Measurements from ENCODE around the gene PSMC3. TPM values are rescaled to one million over a fixed set of nuclear protein-coding genes. Genes with fewer than 3 reads are reported as not detected.

The PSMC3 gene
- total and polyA plus RNA-seq, 9 of the 15 experiments (the other 6 are each of a cell fraction or from before 2014, with no cell fraction given) = 44.3 to 324 (median 240) TPM

DNA sequence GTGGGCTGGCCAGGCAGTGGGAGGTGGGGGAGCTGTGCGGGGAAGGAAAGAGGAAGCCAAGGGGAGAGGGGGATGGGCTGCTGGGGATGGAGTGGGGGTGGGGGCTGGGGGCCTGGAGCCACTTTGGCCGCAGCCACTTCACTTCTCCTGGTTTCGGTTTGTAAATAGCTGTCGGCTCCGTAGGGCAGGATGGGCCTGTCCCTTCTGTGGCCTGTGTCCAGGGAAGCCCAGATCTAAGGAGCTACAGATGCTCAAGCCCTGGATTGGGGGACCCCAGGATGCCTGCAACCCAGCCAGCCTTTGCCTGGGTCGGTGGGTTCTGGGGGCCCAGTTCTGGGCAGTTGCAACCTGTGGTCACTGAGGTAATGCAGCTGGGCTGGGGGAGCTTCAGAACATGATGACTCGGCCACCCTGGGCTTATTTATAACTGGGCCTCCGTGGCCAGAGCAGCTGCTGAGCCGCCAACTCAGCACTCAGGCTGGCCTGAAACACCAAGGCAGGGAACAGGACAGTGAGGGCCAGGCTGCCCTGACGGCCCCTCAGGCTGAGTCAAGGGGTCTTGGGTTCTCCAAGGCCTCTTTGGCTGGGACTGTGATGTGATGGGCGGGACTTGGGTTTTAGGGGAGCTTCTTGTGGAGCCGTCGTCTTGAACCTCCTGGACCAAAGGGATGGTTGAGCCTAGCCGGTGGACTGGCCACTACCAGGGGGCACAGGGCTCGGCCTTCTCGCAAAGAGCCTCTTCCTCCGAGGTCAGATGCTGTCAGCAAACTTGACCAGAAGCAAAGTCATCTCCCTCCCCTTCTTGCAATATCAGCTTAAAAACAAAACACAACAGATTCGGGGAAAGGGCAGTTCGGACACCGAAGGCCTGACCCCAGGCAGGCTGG is 32.8 kb downstream of the PSMC3 start (continued):
- no peak for TF ChIP-seq TSC22D4 (tag; IDR thresholded peaks at IDR 0.05)
- TF ChIP-seq PHF21A (IDR thresholded peaks at IDR 0.05; ENCODE audit: borderline replicate concordance, low read depth) = no peak
- TF ChIP-seq EWSR1 (IDR thresholded peaks at IDR 0.05; ENCODE audit: borderline replicate concordance, low read depth, partially characterized antibody) = no peak
- TF ChIP-seq, protein P1, sequence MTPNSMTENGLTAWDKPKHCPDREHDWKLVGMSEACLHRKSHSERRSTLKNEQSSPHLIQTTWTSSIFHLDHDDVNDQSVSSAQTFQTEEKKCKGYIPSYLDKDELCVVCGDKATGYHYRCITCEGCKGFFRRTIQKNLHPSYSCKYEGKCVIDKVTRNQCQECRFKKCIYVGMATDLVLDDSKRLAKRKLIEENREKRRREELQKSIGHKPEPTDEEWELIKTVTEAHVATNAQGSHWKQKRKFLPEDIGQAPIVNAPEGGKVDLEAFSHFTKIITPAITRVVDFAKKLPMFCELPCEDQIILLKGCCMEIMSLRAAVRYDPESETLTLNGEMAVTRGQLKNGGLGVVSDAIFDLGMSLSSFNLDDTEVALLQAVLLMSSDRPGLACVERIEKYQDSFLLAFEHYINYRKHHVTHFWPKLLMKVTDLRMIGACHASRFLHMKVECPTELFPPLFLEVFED (CRISPR knock-in tag; conservative IDR thresholded peaks at IDR 0.05) = no peak
- TF ChIP-seq, protein P2, sequence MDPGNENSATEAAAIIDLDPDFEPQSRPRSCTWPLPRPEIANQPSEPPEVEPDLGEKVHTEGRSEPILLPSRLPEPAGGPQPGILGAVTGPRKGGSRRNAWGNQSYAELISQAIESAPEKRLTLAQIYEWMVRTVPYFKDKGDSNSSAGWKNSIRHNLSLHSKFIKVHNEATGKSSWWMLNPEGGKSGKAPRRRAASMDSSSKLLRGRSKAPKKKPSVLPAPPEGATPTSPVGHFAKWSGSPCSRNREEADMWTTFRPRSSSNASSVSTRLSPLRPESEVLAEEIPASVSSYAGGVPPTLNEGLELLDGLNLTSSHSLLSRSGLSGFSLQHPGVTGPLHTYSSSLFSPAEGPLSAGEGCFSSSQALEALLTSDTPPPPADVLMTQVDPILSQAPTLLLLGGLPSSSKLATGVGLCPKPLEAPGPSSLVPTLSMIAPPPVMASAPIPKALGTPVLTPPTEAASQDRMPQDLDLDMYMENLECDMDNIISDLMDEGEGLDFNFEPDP (CRISPR knock-in tag; IDR thresholded peaks at IDR 0.05) = no peak
- no peak for TF ChIP-seq TCF7 (IDR thresholded peaks at IDR 0.05; ENCODE audit: borderline replicate concordance)
- no peak for TF ChIP-seq ZNF354B (CRISPR knock-in tag; IDR thresholded peaks at IDR 0.05)
- peak; percentile 15; the same call in 1 of the 2 replicates for TF ChIP-seq ERF (CRISPR knock-in tag; IDR thresholded peaks at IDR 0.05)
- TF ChIP-seq BRD4 (IDR thresholded peaks at IDR 0.05) = peak; percentile 83; the same call in 1 of the 2 replicates
- no peak for TF ChIP-seq SIN3B (IDR thresholded peaks at IDR 0.05; ENCODE audit: low read depth)
- TF ChIP-seq, protein P3, sequence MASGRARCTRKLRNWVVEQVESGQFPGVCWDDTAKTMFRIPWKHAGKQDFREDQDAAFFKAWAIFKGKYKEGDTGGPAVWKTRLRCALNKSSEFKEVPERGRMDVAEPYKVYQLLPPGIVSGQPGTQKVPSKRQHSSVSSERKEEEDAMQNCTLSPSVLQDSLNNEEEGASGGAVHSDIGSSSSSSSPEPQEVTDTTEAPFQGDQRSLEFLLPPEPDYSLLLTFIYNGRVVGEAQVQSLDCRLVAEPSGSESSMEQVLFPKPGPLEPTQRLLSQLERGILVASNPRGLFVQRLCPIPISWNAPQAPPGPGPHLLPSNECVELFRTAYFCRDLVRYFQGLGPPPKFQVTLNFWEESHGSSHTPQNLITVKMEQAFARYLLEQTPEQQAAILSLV (tag; IDR thresholded peaks at IDR 0.05) = no peak
- TF ChIP-seq ZNF316 (IDR thresholded peaks at IDR 0.05) = peak; percentile 73
- TF ChIP-seq CCAR2 (IDR thresholded peaks at IDR 0.05; ENCODE audit: low read depth, low read length) = no peak
- TF ChIP-seq, protein P4, sequence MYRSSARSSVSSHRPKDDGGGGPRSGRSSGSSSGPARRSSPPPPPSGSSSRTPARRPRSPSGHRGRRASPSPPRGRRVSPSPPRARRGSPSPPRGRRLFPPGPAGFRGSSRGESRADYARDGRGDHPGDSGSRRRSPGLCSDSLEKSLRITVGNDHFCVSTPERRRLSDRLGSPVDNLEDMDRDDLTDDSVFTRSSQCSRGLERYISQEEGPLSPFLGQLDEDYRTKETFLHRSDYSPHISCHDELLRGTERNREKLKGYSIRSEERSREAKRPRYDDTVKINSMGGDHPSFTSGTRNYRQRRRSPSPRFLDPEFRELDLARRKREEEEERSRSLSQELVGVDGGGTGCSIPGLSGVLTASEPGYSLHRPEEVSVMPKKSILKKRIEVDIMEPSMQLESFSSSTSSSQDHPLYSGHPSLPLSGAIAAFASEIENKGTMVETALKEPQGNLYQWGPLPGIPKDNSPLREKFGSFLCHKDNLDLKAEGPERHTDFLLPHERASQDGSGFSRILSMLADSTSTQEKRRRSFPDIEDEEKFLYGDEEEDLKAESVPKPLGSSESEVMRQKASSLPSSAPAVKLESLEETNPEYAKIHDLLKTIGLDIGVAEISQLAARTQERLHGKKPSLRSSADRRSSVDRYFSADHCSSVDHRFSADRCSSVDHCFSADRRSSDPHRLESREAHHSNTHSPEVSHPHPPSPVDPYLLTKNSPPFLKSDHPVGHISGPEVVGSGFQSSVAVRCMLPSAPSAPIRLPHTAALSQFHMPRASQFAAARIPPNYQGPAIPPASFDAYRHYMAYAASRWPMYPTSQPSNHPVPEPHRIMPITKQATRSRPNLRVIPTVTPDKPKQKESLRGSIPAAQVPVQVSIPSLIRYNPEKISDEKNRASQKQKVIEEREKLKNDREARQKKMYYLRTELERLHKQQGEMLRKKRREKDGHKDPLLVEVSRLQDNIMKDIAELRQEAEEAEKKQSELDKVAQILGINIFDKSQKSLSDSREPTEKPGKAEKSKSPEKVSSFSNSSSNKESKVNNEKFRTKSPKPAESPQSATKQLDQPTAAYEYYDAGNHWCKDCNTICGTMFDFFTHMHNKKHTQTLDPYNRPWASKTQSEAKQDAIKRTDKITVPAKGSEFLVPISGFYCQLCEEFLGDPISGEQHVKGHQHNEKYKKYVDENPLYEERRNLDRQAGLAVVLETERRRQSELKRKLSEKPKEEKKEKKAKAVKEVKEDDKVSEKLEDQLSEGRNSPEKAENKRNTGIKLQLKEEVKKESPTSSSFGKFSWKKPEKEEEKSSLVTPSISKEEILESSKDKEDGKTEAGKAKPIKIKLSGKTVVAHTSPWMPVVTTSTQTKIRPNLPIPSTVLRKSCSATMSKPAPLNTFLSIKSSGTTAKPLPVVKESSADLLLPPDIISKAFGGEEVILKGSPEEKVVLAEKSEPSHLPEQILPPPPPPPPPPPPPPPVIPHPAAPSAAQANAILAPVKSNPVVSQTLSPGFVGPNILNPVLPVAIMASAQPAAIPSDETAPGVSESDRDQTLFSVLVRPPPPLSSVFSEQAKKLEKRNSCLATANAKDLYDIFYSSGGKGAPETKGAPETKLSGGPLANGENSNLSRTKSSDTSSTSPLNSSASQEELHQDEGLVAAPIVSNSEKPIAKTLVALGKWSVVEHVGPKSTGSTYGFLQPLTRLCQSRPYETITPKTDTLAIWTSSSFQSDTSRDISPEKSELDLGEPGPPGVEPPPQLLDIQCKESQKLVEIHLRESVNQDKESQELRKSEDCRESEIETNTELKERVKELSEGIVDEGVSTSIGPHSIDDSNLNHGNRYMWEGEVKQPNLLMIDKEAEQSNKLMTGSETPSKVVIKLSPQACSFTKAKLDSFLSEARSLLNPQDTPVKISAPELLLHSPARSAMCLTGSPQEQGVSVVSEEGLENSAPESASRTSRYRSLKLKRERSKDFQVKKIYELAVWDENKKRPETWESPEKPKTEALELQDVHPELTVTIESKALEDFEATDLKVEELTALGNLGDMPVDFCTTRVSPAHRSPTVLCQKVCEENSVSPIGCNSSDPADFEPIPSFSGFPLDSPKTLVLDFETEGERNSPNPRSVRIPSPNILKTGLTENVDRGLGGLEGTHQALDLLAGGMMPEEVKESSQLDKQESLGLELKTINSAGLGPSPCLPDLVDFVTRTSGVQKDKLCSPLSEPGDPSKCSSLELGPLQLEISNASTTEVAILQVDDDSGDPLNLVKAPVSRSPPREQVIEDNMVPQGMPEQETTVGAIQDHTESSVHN (IDR thresholded peaks at IDR 0.05; ENCODE audit: borderline replicate concordance in 1 of 2, low read depth in 1 of 2) = no peak
